Motor neuron (in vitro differentiated cells): ENCODE data around the gene ITGA3. TPM values are rescaled to one million over a fixed set of nuclear protein-coding genes. Genes with fewer than 3 reads are reported as not detected.
"Not testable (repeated sequence)": the region's sequence is repeated elsewhere in the genome, so short reads cannot be mapped to it uniquely, and the experiment has no call there.

Experiments
- ATAC-seq, 8 experiments: fragments of 200-7000 bp; cut with Tn5 transposase; replicated peaks in 6 of 8; 2 replicates each; pipeline ENCODE4 v1.8.0; 2021; ENCODE audit warnings: mild to moderate bottlenecking in 8 of 8, moderate library complexity in 8 of 8
- H3K27ac ChIP-seq, 2 donors: fragments of 250-450 bp; sonication (Bioruptor Pico); 2 replicates each; pipeline ENCODE4 v1.9.0; 2021; ENCODE audit warnings: antibody characterized with exemption in 2 of 2, mild to moderate bottlenecking in 2 of 2, moderate library complexity in 1 of 2
- H3K4me1 ChIP-seq, 2 donors: fragments of 250-450 bp; sonication (Bioruptor Pico); replicated peaks in 1 of 2; 2 replicates each; pipeline ENCODE4 v1.6.1; 2021; ENCODE audit warnings: antibody characterized with exemption in 2 of 2, mild to moderate bottlenecking in 2 of 2, moderate library complexity in 1 of 2
- H3K4me3 ChIP-seq, 5 donors: fragments of 250-450 bp; sonication (Bioruptor Pico); 2 replicates each; pipeline ENCODE4 v1.9.0; 2021; ENCODE audit warnings: antibody characterized with exemption in 5 of 5, mild to moderate bottlenecking in 5 of 5, moderate library complexity in 4 of 5
- WGBS, 10 experiments: fragments of 450-650 bp; shearing (Covaris generic); methylation state at CpG; one replicate each; pipeline ENCODE4 v1.0.0; 2022; 5-methylcytosine and 5-hydroxymethylcytosine counted together
- in situ Hi-C, 9 experiments: fragments of 400-800 bp; cut with MboI; loops; one replicate each; pipeline ENCODE4 v1.15.0; 2021; ENCODE audit warnings: low sequenced_read_pairs in 9 of 9, low pct_unique_long_range_greater_than_20kb in 2 of 9; ENCODE audit not compliant: unreplicated experiment in 9 of 9
- total RNA-seq, 8 experiments: library from RNA; unstranded; fragments of 300-600 nt; gene quantifications; 2 replicates each; pipeline versions ENCODE4 v1.2.3 to v1.2.4, GENCODE V29; 2022

ITGA3 gene
- total RNA-seq, 8 experiments from 2014 or later = 2.9 to 72.8 (median 9.1) TPM

GRCh38 chr17:50037321-50038107, 18.4 kb upstream of the ITGA3 start:
- 0 to 71% (median 40%) methylated on average over 1 to 2 of the region's 14 CpGs; no CpG with 5 or more reads in 6 of the 10 experiments for whole genome bisulfite sequencing, 10 experiments
- Histone ChIP-seq H3K4me1 (peaks cover 3 to 18% of the 10 kb centered on the region in 2 donors), H3K27ac (no peak overlapping the region), H3K4me3 (no peak overlapping the region)
- in situ Hi-C loops = no loop called here
- peak in 7 of 8 experiments; percentile 53 to 99 (median 77) for ATAC-seq

- Histone ChIP-seq H3K27ac (no peak overlapping the region), H3K4me3 (no peak overlapping the region), H3K4me1 (peaks cover 0 to 11% of the 10 kb centered on the region in 2 donors)
- no peak for ATAC-seq
- in situ Hi-C loops = no loop called here
- WGBS, 10 experiments = 0 to 86% (median 58%) methylated on average over 1 to 4 of the region's 4 CpGs; no CpG with 5 or more reads in 3 of the 10 experiments
Observed at GRCh38 chr17:50039058-50039457, 16.9 kb upstream of the ITGA3 start.

GRCh38 chr17:50040496-50040895, 15.4 kb upstream of the ITGA3 start:
- H3K4me3 ChIP-seq, in situ Hi-C loops, H3K27ac ChIP-seq, ATAC-seq: not testable (repeated sequence)
- peaks cover 0 to 11% of the 10 kb centered on the region in 2 donors for H3K4me1 ChIP-seq
- WGBS, 10 experiments = 53 to 90% (median 73%) methylated on average over 1 to 5 of the region's 5 CpGs; no CpG with 5 or more reads in 4 of the 10 experiments

- ATAC-seq = no peak
- 82 to 100% (median 96%) methylated on average over 1 to 5 of the region's 5 CpGs; no CpG with 5 or more reads in 2 of the 10 experiments for WGBS, 10 experiments
- Histone ChIP-seq H3K27ac (no peak overlapping the region), H3K4me3 (no peak overlapping the region), H3K4me1 (peaks cover 0 to 9% of the 10 kb centered on the region in 2 donors)
- in situ Hi-C loops = no loop called here
Observed at GRCh38 chr17:50042211-50042610, 13.7 kb upstream of the ITGA3 start.

- in situ Hi-C loops = no loop called here
- 7 to 90% (median 70%) methylated on average over 1 to 10 of the region's 16 CpGs; no CpG with 5 or more reads in 3 of the 10 experiments for WGBS, 10 experiments
- Histone ChIP-seq H3K4me1 (peaks cover 0 to 6% of the 10 kb centered on the region in 2 donors), H3K4me3 (no peak overlapping the region), H3K27ac (no peak overlapping the region)
- ATAC-seq = peak in 4 of 8 experiments; percentile 3 to 92 (median 59)
Observed at GRCh38 chr17:50043290-50044148, 12.4 kb upstream of the ITGA3 start.

- H3K4me3 ChIP-seq = no peak overlapping the region
- WGBS, 10 experiments = 65 to 97% (median 68%) methylated on average over 1 to 4 of the region's 5 CpGs; no CpG with 5 or more reads in 6 of the 10 experiments
- no peak for ATAC-seq
- H3K4me1 ChIP-seq = peaks cover 0 to 6% of the 10 kb centered on the region in 2 donors
- in situ Hi-C loops = no loop called here
- no peak overlapping the region for H3K27ac ChIP-seq
Observed at GRCh38 chr17:50044483-50044882, 11.4 kb upstream of the ITGA3 start.

GRCh38 chr17:50045154-50045553, 10.8 kb upstream of the ITGA3 start:
- peaks cover 0 to 6% of the 10 kb centered on the region in 2 donors for H3K4me1 ChIP-seq
- no peak overlapping the region for H3K27ac ChIP-seq
- in situ Hi-C loops = no loop called here
- no peak for ATAC-seq
- WGBS, 10 experiments = 71 to 83% methylated on average over 2 of the region's 4 CpGs; no CpG with 5 or more reads in 8 of the 10 experiments
- H3K4me3 ChIP-seq = no peak overlapping the region

- in situ Hi-C loops = no loop called here
- Histone ChIP-seq H3K27ac (no peak overlapping the region), H3K4me1 (peaks cover 0 to 6% of the 10 kb centered on the region in 2 donors), H3K4me3 (no peak overlapping the region)
- ATAC-seq = no peak
- WGBS, 10 experiments = 17 to 80% (median 39%) methylated on average over 1 of the region's 2 CpGs; no CpG with 5 or more reads in 6 of the 10 experiments
Observed at GRCh38 chr17:50046179-50046578, 9.7 kb upstream of the ITGA3 start.

GRCh38 chr17:50046667-50047066, 9.2 kb upstream of the ITGA3 start:
- Histone ChIP-seq H3K27ac (no peak overlapping the region), H3K4me1 (peaks cover 0 to 6% of the 10 kb centered on the region in 2 donors), H3K4me3 (no peak overlapping the region)
- ATAC-seq = no peak
- in situ Hi-C loops = no loop called here
- WGBS, 10 experiments = 37 to 100% (median 77%) methylated on average over 1 to 4 of the region's 6 CpGs; no CpG with 5 or more reads in 7 of the 10 experiments

- Histone ChIP-seq H3K4me1 (peaks cover 0 to 6% of the 10 kb centered on the region in 2 donors), H3K27ac (no peak overlapping the region), H3K4me3 (no peak overlapping the region)
- no peak for ATAC-seq
- in situ Hi-C loops = no loop called here
- 80 to 100% (median 100%) methylated on average over 1 of the region's 6 CpGs; no CpG with 5 or more reads in 7 of the 10 experiments for WGBS, 10 experiments
Observed at GRCh38 chr17:50047083-50047482, 8.8 kb upstream of the ITGA3 start.

- peak in 6 of 8 experiments; percentile 8 to 92 (median 86) for ATAC-seq
- no peak overlapping the region for H3K27ac ChIP-seq
- H3K4me1 ChIP-seq = peaks cover 0 to 6% of the 10 kb centered on the region in 2 donors
- WGBS, 10 experiments = 0 to 100% (median 54%) methylated on average over 1 to 5 of the region's 9 CpGs; no CpG with 5 or more reads in 2 of the 10 experiments
- in situ Hi-C loops = no loop called here
- no peak overlapping the region for H3K4me3 ChIP-seq
Observed at GRCh38 chr17:50047488-50048126, 8.3 kb upstream of the ITGA3 start.

GRCh38 chr17:50048146-50048720, 7.7 kb upstream of the ITGA3 start:
- no peak overlapping the region for H3K27ac ChIP-seq
- H3K4me3 ChIP-seq = no peak overlapping the region
- ATAC-seq = no peak
- H3K4me1 ChIP-seq = peaks cover 0 to 6% of the 10 kb centered on the region in 2 donors
- WGBS, 10 experiments = 60 to 100% (median 87%) methylated on average over 1 to 15 of the region's 17 CpGs
- in situ Hi-C loops = no loop called here
